Neural progenitor cell (in vitro differentiated cells): ENCODE measurements around the gene TCOF1.

ENCODE experiments used
- EZH2 ChIP-seq: fragments of 200-600 bp; sonication (generic); IDR thresholded peaks from 2 replicates; pipeline ENCODE4 v1.6.1; 2017; ENCODE audit warnings: antibody characterized with exemption, mild to moderate bottlenecking, moderate library complexity
- TF ChIP-seq, protein P1 (sequence below): fragments of 200-600 bp; sonication (generic); IDR thresholded peaks from 2 replicates; pipeline ENCODE4 v1.5.1; 2017; ENCODE audit warnings: antibody characterized with exemption, mild to moderate bottlenecking

GRCh38 chr5:150428978-150429377 lies 71.5 kb downstream of the TCOF1 start:
- no peak for TF ChIP-seq EZH2
- TF ChIP-seq, protein P1, sequence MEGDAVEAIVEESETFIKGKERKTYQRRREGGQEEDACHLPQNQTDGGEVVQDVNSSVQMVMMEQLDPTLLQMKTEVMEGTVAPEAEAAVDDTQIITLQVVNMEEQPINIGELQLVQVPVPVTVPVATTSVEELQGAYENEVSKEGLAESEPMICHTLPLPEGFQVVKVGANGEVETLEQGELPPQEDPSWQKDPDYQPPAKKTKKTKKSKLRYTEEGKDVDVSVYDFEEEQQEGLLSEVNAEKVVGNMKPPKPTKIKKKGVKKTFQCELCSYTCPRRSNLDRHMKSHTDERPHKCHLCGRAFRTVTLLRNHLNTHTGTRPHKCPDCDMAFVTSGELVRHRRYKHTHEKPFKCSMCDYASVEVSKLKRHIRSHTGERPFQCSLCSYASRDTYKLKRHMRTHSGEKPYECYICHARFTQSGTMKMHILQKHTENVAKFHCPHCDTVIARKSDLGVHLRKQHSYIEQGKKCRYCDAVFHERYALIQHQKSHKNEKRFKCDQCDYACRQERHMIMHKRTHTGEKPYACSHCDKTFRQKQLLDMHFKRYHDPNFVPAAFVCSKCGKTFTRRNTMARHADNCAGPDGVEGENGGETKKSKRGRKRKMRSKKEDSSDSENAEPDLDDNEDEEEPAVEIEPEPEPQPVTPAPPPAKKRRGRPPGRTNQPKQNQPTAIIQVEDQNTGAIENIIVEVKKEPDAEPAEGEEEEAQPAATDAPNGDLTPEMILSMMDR: no peak
